Measurements from ENCODE around the gene CHAD.
A peak's percentile ranks its signal among the peaks of the same experiment; 100 is the strongest.
"Not testable (repeated sequence)": the region's sequence is repeated elsewhere in the genome, so short reads cannot be mapped to it uniquely, and the experiment has no call there.

Gene CHAD

GRCh38 chr17:50425682-50426471, 42.8 kb downstream of the CHAD start, which contains the start of gene ACSF2:
ACSF2 (plus strand) TSS chr17:50426218; CDS start chr17:50426262, 44 bp downstream.
- DNase-seq, result peak; percentile 80 to 86

GRCh38 chr17:50424996-50425681, 43.5 kb downstream of the CHAD start:
- no peak for DNase-seq

GRCh38 chr17:50424246-50424995, 44.3 kb downstream of the CHAD start:
- DNase-seq, result no peak

GRCh38 chr17:50423553-50424159, 45.0 kb downstream of the CHAD start:
- DNase-seq, result peak; percentile 16 to 29

GRCh38 chr17:50422738-50423137, 45.9 kb downstream of the CHAD start:
- DNase-seq, result no peak

- peak; percentile 65 to 68 for DNase-seq
Observed at GRCh38 chr17:50421308-50422051, 47.2 kb downstream of the CHAD start.

- no peak for DNase-seq
Observed at GRCh38 chr17:50420419-50421112, 48.1 kb downstream of the CHAD start.

- not testable (repeated sequence) for DNase-seq
Observed at GRCh38 chr17:50419577-50419976, 49.1 kb downstream of the CHAD start.

- no peak for DNase-seq
Observed at GRCh38 chr17:50414808-50415207, 53.9 kb downstream of the CHAD start.
